Heart left ventricle (tissue), 13 donors: ENCODE data around the gene PDAP1.

Source experiments
- POLR2A ChIP-seq, 2 donors: fragments of 450-650 bp; IDR thresholded peaks; one replicate each; pipeline ENCODE4 v1.6.1; 2017; ENCODE audit warnings: antibody characterized with exemption in 2 of 2, mild to moderate bottlenecking in 2 of 2, moderate library complexity in 2 of 2
- TF ChIP-seq, protein P1 (sequence below), 12 donors: fragments of 200-600 bp; sonication (generic) in 4 of 12; IDR thresholded peaks; one replicate each; pipeline versions ENCODE4 v1.5.0 to v1.8.0; 2018 to 2022; ENCODE audit warnings: antibody characterized with exemption in 12 of 12, mild to moderate bottlenecking in 5 of 12
- donor health status: ischemic (EF 13 %, LVEDD 7.1; RV severe dilation, severe dysfunction).
- donor health status: DM: no; HTN: yes; CAD: no.
- donor health status: DM: no; HTN: no; CAD: no.
- donor health status: ischemic (EF 25% LVEDD 6.9; RV normal size, moderate dysfunction).
- donor health status: ischemic (EF 25% LVEDD 5.7; RV mildly dilated, moderate dysfunction).
- donor health status: ischemic (EF 35%, LVEDD 5.7; RV mildly dilated, moderate dysfunction).
- donor health status: nonischemic (EF 11% LVEDD 7.7; RV severe dilation, severe dysfunction).
- donor health status: DM: yes; HTN: yes; CAD: no.
- donor health status: PGD.
- donor health status: ischemic (EF 29% LVEDD 5.4; RV normal size, mild dysfunction).
- donor health status: nonischemic (EF 23%, LVEDD 6.1; RV moderate dilation, normal function).

- TF ChIP-seq, protein P1, sequence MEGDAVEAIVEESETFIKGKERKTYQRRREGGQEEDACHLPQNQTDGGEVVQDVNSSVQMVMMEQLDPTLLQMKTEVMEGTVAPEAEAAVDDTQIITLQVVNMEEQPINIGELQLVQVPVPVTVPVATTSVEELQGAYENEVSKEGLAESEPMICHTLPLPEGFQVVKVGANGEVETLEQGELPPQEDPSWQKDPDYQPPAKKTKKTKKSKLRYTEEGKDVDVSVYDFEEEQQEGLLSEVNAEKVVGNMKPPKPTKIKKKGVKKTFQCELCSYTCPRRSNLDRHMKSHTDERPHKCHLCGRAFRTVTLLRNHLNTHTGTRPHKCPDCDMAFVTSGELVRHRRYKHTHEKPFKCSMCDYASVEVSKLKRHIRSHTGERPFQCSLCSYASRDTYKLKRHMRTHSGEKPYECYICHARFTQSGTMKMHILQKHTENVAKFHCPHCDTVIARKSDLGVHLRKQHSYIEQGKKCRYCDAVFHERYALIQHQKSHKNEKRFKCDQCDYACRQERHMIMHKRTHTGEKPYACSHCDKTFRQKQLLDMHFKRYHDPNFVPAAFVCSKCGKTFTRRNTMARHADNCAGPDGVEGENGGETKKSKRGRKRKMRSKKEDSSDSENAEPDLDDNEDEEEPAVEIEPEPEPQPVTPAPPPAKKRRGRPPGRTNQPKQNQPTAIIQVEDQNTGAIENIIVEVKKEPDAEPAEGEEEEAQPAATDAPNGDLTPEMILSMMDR (IDR thresholded peaks at IDR 0.05): no peak
- TF ChIP-seq POLR2A (IDR thresholded peaks at IDR 0.05): no peak
Observed at GRCh38 chr7:99422625-99423024, 14.2 kb upstream of the PDAP1 start.
